Vagina (tissue), 2 donors: ENCODE results near the gene CXADR. TPM values are rescaled to one million over a fixed set of nuclear protein-coding genes. Genes with fewer than 3 reads are reported as not detected.
"Not testable (repeated sequence)": the region's sequence is repeated elsewhere in the genome, so short reads cannot be mapped to it uniquely, and the experiment has no call there.

Source experiments
- DNase-seq, 2 donors: peaks; one replicate each; pipeline ENCODE4 v3.0.0-alpha.2; 2017; ENCODE audit errors: extremely low spot score in 2 of 2
- H3K27ac ChIP-seq: fragments of 200-600 bp; sonication (generic); one replicate; pipeline ENCODE4 v1.5.1; 2019
- H3K27me3 ChIP-seq: fragments of 200-600 bp; sonication (generic); one replicate; pipeline ENCODE4 v1.5.1; 2019
- H3K36me3 ChIP-seq, 2 donors: fragments of 200-600 bp; sonication (generic); one replicate each; pipeline ENCODE4 v1.5.1; 2017 to 2019
- H3K4me1 ChIP-seq: fragments of 200-600 bp; sonication (generic); one replicate; pipeline ENCODE4 v1.5.1; 2019
- H3K4me3 ChIP-seq, 2 donors: fragments of 200-600 bp; sonication (generic); 1 replicate in 1 of 2; 2 replicates in 1 of 2; pipeline ENCODE4 v1.5.1; 2016 to 2019
- H3K9me3 ChIP-seq: fragments of 200-600 bp; sonication (generic); one replicate; pipeline ENCODE4 v1.5.1; 2019
- CTCF ChIP-seq, 3 experiments: fragments of 450-650 bp in 2 of 3; fragments of 200-600 bp in 1 of 3; sonication (generic) in 1 of 3; IDR thresholded peaks; one replicate each; pipeline ENCODE4 v1.5.1; 2017 to 2019; ENCODE audit warnings: antibody characterized with exemption in 3 of 3, mild to moderate bottlenecking in 2 of 3, moderate library complexity in 2 of 3
- POLR2A ChIP-seq, 2 donors: fragments of 450-650 bp; IDR thresholded peaks; one replicate each; pipeline ENCODE4 v1.6.1; 2017; ENCODE audit warnings: antibody characterized with exemption in 2 of 2, mild to moderate bottlenecking in 2 of 2, moderate library complexity in 2 of 2
- POLR2AphosphoS5 ChIP-seq, 2 donors: sonication (generic); formaldehyde crosslinking; IDR thresholded peaks; one replicate each; pipeline ENCODE4 v1.9.0; 2017; ENCODE audit warnings: antibody characterized with exemption in 2 of 2, mild to moderate bottlenecking in 2 of 2, low read depth in 1 of 2; ENCODE audit not compliant: insufficient read depth in 1 of 2
- intact Hi-C: fragments of 100-400 bp; cut with DNase I; formaldehyde crosslinking; loops from one replicate; pipeline ENCODE4 v1.15.1; 2023
- total RNA-seq: library from RNA; depleted of rRNA; stranded (reverse); fragments of >200 nt; gene quantifications from one replicate; pipeline ENCODE4 v1.2.3, GENCODE V29; 2016

CXADR gene
- total RNA-seq, 1 donor from 2014 or later: 19.2 TPM

DNA sequence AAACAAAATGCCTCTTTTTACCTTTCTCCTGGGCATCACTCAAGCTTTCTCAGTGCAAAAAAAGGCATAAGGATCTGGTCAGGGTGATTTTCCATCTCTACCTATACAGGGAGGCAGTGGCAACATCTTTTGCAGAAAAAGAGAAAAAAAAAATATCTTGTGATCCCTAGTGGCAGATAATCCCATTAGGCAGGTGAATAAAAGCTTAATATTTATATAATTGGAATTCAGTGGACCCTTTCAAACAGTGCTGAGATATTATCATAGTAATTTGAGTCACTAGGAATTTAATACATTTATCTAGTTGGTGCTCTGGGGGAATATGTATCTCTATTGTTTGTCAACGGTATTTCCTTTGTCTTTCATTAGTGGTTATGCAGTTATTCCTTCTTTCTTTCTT, 29.9 kb upstream of the CXADR start:
- Histone ChIP-seq H3K9me3 (no peaks in the 10 kb centered on the region), H3K36me3 (no peaks in the 10 kb centered on the region), H3K27me3 (no peaks in the 10 kb centered on the region), H3K4me1 (no peaks in the 10 kb centered on the region), H3K4me3 (no peak overlapping the region), H3K27ac (no peak overlapping the region)
- TF ChIP-seq CTCF (IDR thresholded peaks at IDR 0.05) (no peak), POLR2A (IDR thresholded peaks at IDR 0.05) (no peak), POLR2AphosphoS5 (IDR thresholded peaks at IDR 0.05; ENCODE audit: insufficient read depth in 1 of 2, low read depth in 1 of 2) (no peak)
- DNase-seq: no peak
- intact Hi-C loops: no loop called here

- H3K27ac ChIP-seq: no peak overlapping the region
Measured at GRCh38 chr21:17488620-17489019, 24.2 kb upstream of the CXADR start.

DNA sequence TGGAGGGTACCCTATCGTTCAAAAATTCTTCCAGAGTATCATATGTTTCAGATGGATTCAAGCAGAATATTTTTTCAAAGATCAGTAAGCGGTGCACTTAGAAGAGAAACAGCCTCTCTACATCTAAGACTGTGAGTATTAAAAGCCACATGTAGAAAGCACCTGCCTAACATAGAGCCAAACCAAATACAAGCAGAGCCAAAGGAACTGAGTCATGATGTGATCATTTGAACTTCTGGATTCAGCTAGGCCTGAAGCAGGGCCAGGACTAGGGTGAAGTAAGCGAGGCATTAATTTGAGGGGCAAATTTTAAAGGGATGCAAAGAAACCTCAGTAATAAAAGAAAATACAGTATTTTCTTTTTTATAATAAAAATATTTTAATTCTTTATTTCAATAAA, 23.3 kb upstream of the CXADR start:
- H3K9me3 ChIP-seq, H3K36me3 ChIP-seq, intact Hi-C loops, H3K27me3 ChIP-seq, DNase-seq, H3K4me3 ChIP-seq, H3K4me1 ChIP-seq, H3K27ac ChIP-seq: not testable (repeated sequence)

More at GRCh38 chr21:17488620-17489019, 24.2 kb upstream of the CXADR start:
- TF ChIP-seq CTCF (IDR thresholded peaks at IDR 0.05) (no peak), POLR2AphosphoS5 (IDR thresholded peaks at IDR 0.05; ENCODE audit: insufficient read depth in 1 of 2, low read depth in 1 of 2) (no peak), POLR2A (IDR thresholded peaks at IDR 0.05) (no peak)
- H3K4me1 ChIP-seq: no peaks in the 10 kb centered on the region
- DNase-seq: no peak
- intact Hi-C loops: no loop called here
- no peaks in the 10 kb centered on the region for H3K9me3 ChIP-seq
- no peaks in the 10 kb centered on the region for H3K27me3 ChIP-seq
- H3K4me3 ChIP-seq: no peak overlapping the region
- H3K36me3 ChIP-seq: no peaks in the 10 kb centered on the region

- no peak overlapping the region for H3K4me3 ChIP-seq
- no peaks in the 10 kb centered on the region for H3K27me3 ChIP-seq
- no peaks in the 10 kb centered on the region for H3K36me3 ChIP-seq
- H3K27ac ChIP-seq: peak overlapping the region; percentile 15
- H3K9me3 ChIP-seq: no peaks in the 10 kb centered on the region
- DNase-seq: no peak
- TF ChIP-seq CTCF (IDR thresholded peaks at IDR 0.05) (no peak), POLR2AphosphoS5 (IDR thresholded peaks at IDR 0.05; ENCODE audit: insufficient read depth in 1 of 2, low read depth in 1 of 2) (no peak), POLR2A (IDR thresholded peaks at IDR 0.05) (no peak)
- H3K4me1 ChIP-seq: no peaks in the 10 kb centered on the region
- intact Hi-C loops: no loop called here
Measured at GRCh38 chr21:17491716-17492414, 21.0 kb upstream of the CXADR start.

GRCh38 chr21:17492415-17493168, 20.3 kb upstream of the CXADR start:
- no peak for DNase-seq
- H3K27me3 ChIP-seq: no peaks in the 10 kb centered on the region
- no peak for TF ChIP-seq CTCF (IDR thresholded peaks at IDR 0.05)
- no peak for TF ChIP-seq POLR2AphosphoS5 (IDR thresholded peaks at IDR 0.05; ENCODE audit: insufficient read depth in 1 of 2, low read depth in 1 of 2)
- no peak for TF ChIP-seq POLR2A (IDR thresholded peaks at IDR 0.05)
- H3K4me1 ChIP-seq: no peaks in the 10 kb centered on the region
- H3K4me3 ChIP-seq: no peak overlapping the region
- H3K27ac ChIP-seq: peak overlapping the region; percentile 15
- intact Hi-C loops: no loop called here
- no peaks in the 10 kb centered on the region for H3K36me3 ChIP-seq
- H3K9me3 ChIP-seq: no peaks in the 10 kb centered on the region
